Measurements from ENCODE around the gene OASL. TPM values are rescaled to one million over a fixed set of nuclear protein-coding genes. Genes with fewer than 3 reads are reported as not detected.
"Not testable (repeated sequence)": the region's sequence is repeated elsewhere in the genome, so short reads cannot be mapped to it uniquely, and the experiment has no call there.

Gene OASL
- polyA plus RNA-seq, 2 of the 4 experiments (the other 2 are of a cell fraction): 0.81 to 0.94 TPM

- CTCF ChIA-PET: no interaction called here
- DNase-seq (ENCODE audit: low read depth in 1 of 2, low spot score in 1 of 2) (no peak), ATAC-seq (no peak; a peak in 1 of 6 replicates)
These were observed 30.2 kb upstream of the OASL start for GRCh38 chr12:121069206-121069605.

GRCh38 chr12:121065345-121065744 lies 26.3 kb upstream of the OASL start:
- ChIA-PET CTCF (interaction anchor here (1.3 to 1.6 kb wide), 3 partner anchors 32 to 61 kb away, joined by 3 to 5 read pairs (median 4); no protein-coding TSS in a partner anchor), POLR2A (interaction anchor here (0.6 kb wide), 1 partner anchor 112 kb away, joined by 4 read pairs; no protein-coding TSS in a partner anchor)
- 13% methylated on average over 2 of the region's 2 CpGs for WGBS (ENCODE audit: missing lambda C conversion rate)
- Histone ChIP-seq H3K9me3 (no peaks in the 10 kb centered on the region), H3K4me2 (no peak overlapping the region), H3K4me1 (peaks cover 5% of the 10 kb centered on the region; the same call in 1 of the 3 replicates), H3K27ac (no peak overlapping the region), H3K4me3 (no peak overlapping the region)
- TF ChIP-seq RCOR1 (IDR thresholded peaks at IDR 0.05; ENCODE audit: low read depth, low read length) (no peak), HDAC2 (IDR thresholded peaks at IDR 0.05) (no peak), POLR2AphosphoS2 (conservative IDR thresholded peaks at IDR 0.05; ENCODE audit: low read length) (no peak), ZNF302 (CRISPR knock-in tag; IDR thresholded peaks at IDR 0.05) (no peak), KDM5A (IDR thresholded peaks at IDR 0.05) (no peak), NR3C1 (IDR thresholded peaks at IDR 0.05) (no peak), ZC3H11A (IDR thresholded peaks at IDR 0.05) (no peak), MAZ (IDR thresholded peaks at IDR 0.05; ENCODE audit: borderline replicate concordance, low read depth, low read length) (no peak), HOXB13 (CRISPR knock-in tag; IDR thresholded peaks at IDR 0.05; ENCODE audit: low read depth) (no peak), ZFP36 (IDR thresholded peaks at IDR 0.05; ENCODE audit: borderline replicate concordance, partially characterized antibody) (no peak), CBX8 (IDR thresholded peaks at IDR 0.05) (no peak), BHLHE40 (IDR thresholded peaks at IDR 0.05; ENCODE audit: low read depth, low read length) (no peak), RAD21 (conservative IDR thresholded peaks at IDR 0.05 in 1 of 2, IDR thresholded peaks at IDR 0.05 in 1 of 2) (no peak)
- TF ChIP-seq, protein P1, sequence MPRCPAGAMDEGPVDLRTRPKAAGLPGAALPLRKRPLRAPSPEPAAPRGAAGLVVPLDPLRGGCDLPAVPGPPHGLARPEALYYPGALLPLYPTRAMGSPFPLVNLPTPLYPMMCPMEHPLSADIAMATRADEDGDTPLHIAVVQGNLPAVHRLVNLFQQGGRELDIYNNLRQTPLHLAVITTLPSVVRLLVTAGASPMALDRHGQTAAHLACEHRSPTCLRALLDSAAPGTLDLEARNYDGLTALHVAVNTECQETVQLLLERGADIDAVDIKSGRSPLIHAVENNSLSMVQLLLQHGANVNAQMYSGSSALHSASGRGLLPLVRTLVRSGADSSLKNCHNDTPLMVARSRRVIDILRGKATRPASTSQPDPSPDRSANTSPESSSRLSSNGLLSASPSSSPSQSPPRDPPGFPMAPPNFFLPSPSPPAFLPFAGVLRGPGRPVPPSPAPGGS (IDR thresholded peaks at IDR 0.05): no peak
- TF ChIP-seq, protein P2, sequence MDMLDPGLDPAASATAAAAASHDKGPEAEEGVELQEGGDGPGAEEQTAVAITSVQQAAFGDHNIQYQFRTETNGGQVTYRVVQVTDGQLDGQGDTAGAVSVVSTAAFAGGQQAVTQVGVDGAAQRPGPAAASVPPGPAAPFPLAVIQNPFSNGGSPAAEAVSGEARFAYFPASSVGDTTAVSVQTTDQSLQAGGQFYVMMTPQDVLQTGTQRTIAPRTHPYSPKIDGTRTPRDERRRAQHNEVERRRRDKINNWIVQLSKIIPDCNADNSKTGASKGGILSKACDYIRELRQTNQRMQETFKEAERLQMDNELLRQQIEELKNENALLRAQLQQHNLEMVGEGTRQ (IDR thresholded peaks at IDR 0.05): no peak
- ATAC-seq (no peak), DNase-seq (ENCODE audit: low read depth in 1 of 2, low spot score in 1 of 2) (no peak), FAIRE-seq (no peak)

More at GRCh38 chr12:121069206-121069605, 30.2 kb upstream of the OASL start:
- FAIRE-seq: no peak
- no peak overlapping the region for H3K4me3 ChIP-seq
- H3K27ac ChIP-seq: no peak overlapping the region
- peak overlapping the region; percentile 13; the same call in 1 of the 3 replicates for H3K4me2 ChIP-seq
- TF ChIP-seq CHD2 (IDR thresholded peaks at IDR 0.05; ENCODE audit: low read length, partially characterized antibody): no peak
- TF ChIP-seq RFX5 (IDR thresholded peaks at IDR 0.05): no peak
- no peak for TF ChIP-seq HMGXB4 (CRISPR knock-in tag; IDR thresholded peaks at IDR 0.05; ENCODE audit: borderline replicate concordance)
- no peak for TF ChIP-seq MAX (IDR thresholded peaks at IDR 0.05)
- no peak for TF ChIP-seq POLR2AphosphoS2 (conservative IDR thresholded peaks at IDR 0.05; ENCODE audit: low read length)
- no peak for TF ChIP-seq NR3C1 (IDR thresholded peaks at IDR 0.05)
- no peak for TF ChIP-seq HOXB5 (CRISPR knock-in tag; IDR thresholded peaks at IDR 0.05)
- TF ChIP-seq RNF2 (IDR thresholded peaks at IDR 0.05; ENCODE audit: borderline replicate concordance, low read depth): no peak
- TF ChIP-seq EP300 (IDR thresholded peaks at IDR 0.05): no peak
- no peak for TF ChIP-seq HOXB13 (CRISPR knock-in tag; IDR thresholded peaks at IDR 0.05; ENCODE audit: low read depth)
- TF ChIP-seq, protein P3, sequence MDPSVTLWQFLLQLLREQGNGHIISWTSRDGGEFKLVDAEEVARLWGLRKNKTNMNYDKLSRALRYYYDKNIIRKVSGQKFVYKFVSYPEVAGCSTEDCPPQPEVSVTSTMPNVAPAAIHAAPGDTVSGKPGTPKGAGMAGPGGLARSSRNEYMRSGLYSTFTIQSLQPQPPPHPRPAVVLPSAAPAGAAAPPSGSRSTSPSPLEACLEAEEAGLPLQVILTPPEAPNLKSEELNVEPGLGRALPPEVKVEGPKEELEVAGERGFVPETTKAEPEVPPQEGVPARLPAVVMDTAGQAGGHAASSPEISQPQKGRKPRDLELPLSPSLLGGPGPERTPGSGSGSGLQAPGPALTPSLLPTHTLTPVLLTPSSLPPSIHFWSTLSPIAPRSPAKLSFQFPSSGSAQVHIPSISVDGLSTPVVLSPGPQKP (IDR thresholded peaks at IDR 0.05; ENCODE audit: low read depth, low read length): no peak
- TF ChIP-seq HOXA7 (CRISPR knock-in tag; IDR thresholded peaks at IDR 0.05): no peak
- 42% methylated on average over 6 of the region's 6 CpGs for WGBS (ENCODE audit: missing lambda C conversion rate)
- 0 out of 3 replicates have a peak, but pooled peaks cover 4% of the 10 kb centered on the region for H3K4me1 ChIP-seq
- 0 out of 3 replicates have a peak, but pooled peaks cover 7% of the 10 kb centered on the region for H3K9me3 ChIP-seq
- POLR2A ChIA-PET: interaction anchor here (0.5 kb wide), 1 partner anchor 174 kb away, joined by 3 read pairs; no protein-coding TSS in a partner anchor

GRCh38 chr12:121064586-121064985 lies 25.5 kb upstream of the OASL start:
- WGBS (ENCODE audit: missing lambda C conversion rate): 73% methylated on average over 12 of the region's 12 CpGs
- DNase-seq (ENCODE audit: low read depth in 1 of 2, low spot score in 1 of 2); H3K4me3 ChIP-seq; ATAC-seq; H3K9me3 ChIP-seq; FAIRE-seq; H3K4me2 ChIP-seq; H3K4me1 ChIP-seq; H3K27ac ChIP-seq: not testable (repeated sequence)
- ChIA-PET CTCF (interaction anchor here (0.7 to 1.4 kb wide), 2 partner anchors 60 to 457 kb away, joined by 3 read pairs; no protein-coding TSS in a partner anchor), POLR2A (interaction anchor here (0.6 to 0.7 kb wide), 2 partner anchors 113 to 150 kb away, joined by 4 read pairs; no protein-coding TSS in a partner anchor)
